ENCODE measurements around the gene ST8SIA4. TPM values are rescaled to one million over a fixed set of nuclear protein-coding genes. Genes with fewer than 3 reads are reported as not detected.
A peak's percentile ranks its signal among the peaks of the same experiment; 100 is the strongest.

The ST8SIA4 gene
- polyA plus RNA-seq (ENCODE audit: insufficient read depth in 1 of 5, insufficient read length in 5 of 5, low replicate concordance in 1 of 5): 10 to 100 TPM in 2 of 5 donors, 1 to 10 TPM in 3; 6.7 to 12.3 (median 9.9) TPM
- long read RNA-seq, donor 1, full-length matches to known transcripts: 2 of 2 reads
- long read RNA-seq, donor 1, partial matches to known transcripts: 0 of 2 reads
- long read RNA-seq, donor 1, other reads (novel, unspliced or antisense): 0 of 2 reads
- long read RNA-seq, donor 2, full-length matches to known transcripts: 7 of 7 reads
- long read RNA-seq, donor 2, partial matches to known transcripts: 0 of 7 reads
- long read RNA-seq, donor 2, other reads (novel, unspliced or antisense): 0 of 7 reads
- long read RNA-seq, donor 3, full-length matches to known transcripts: 3 of 3 reads
- long read RNA-seq, donor 3, partial matches to known transcripts: 0 of 3 reads
- long read RNA-seq, donor 3, other reads (novel, unspliced or antisense): 0 of 3 reads
- long read RNA-seq, donor 4, full-length matches to known transcripts: 3 of 3 reads
- long read RNA-seq, donor 4, partial matches to known transcripts: 0 of 3 reads
- long read RNA-seq, donor 4, other reads (novel, unspliced or antisense): 0 of 3 reads
- long read RNA-seq, donor 5, full-length matches to known transcripts: 4 of 4 reads
- long read RNA-seq, donor 5, partial matches to known transcripts: 0 of 4 reads
- long read RNA-seq, donor 5, other reads (novel, unspliced or antisense): 0 of 4 reads
- long read RNA-seq, donor 6, full-length matches to known transcripts: 5 of 5 reads
- long read RNA-seq, donor 6, partial matches to known transcripts: 0 of 5 reads
- long read RNA-seq, donor 6, other reads (novel, unspliced or antisense): 0 of 5 reads
- long read RNA-seq, donor 7, full-length matches to known transcripts: 3 of 3 reads
- long read RNA-seq, donor 7, partial matches to known transcripts: 0 of 3 reads
- long read RNA-seq, donor 7, other reads (novel, unspliced or antisense): 0 of 3 reads
- long read RNA-seq, donor 8, full-length matches to known transcripts: 2 of 2 reads
- long read RNA-seq, donor 8, partial matches to known transcripts: 0 of 2 reads
- long read RNA-seq, donor 8, other reads (novel, unspliced or antisense): 0 of 2 reads

GRCh38 chr5:100903039-100903887, at the start of gene ST8SIA4:
Gene ST8SIA4, minus strand, starts transcription at chr5:100903282. Its CDS starts 327 bp downstream, at chr5:100902955.
- peak; percentile 81 to 84 for DNase-seq

DNA sequence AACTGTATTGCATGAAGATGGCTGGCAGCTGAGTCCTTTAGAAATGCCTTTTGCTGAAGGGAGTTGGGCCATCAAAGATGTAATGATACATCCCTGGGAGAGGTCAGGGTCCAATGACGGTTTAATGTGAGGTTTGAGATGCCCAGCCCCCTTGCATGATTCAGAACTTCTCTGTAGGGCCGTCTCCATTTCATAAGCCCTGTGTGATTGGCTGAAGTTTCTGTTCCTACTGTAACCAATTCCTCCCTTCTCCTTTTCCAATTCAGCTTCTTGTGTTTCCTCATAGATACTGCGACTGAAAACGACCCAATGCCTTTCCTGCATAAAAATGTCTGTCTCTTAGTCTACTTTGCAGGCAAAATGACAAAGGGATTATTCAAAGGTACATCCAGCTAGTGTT, 47.9 kb upstream of the ST8SIA4 start:
- DNase-seq: no peak

- no peak for DNase-seq
Observed at GRCh38 chr5:100913298-100913697, 10.2 kb upstream of the ST8SIA4 start.

DNA sequence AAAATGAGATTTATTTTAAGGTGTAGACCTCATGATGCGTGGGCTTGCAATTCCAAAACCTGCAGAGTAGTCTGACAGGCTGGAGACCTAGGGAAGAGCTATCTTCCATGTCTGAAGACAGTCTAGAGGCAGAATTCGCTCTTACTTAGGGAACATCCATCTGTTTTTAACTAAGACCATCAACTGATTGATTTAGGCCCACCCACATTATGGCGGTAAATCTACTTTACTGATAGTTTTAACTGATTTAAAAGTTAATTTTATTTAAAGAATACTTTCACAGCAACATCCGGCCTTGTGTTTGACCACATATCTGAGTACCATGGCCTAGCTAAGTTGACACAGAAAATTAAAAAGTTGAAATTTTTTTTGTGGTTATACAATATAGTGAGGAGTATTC, 6.0 kb upstream of the ST8SIA4 start:
- DNase-seq: no peak

- DNase-seq: no peak
Observed at GRCh38 chr5:100905259-100905914, 2.3 kb upstream of the ST8SIA4 start.

DNA sequence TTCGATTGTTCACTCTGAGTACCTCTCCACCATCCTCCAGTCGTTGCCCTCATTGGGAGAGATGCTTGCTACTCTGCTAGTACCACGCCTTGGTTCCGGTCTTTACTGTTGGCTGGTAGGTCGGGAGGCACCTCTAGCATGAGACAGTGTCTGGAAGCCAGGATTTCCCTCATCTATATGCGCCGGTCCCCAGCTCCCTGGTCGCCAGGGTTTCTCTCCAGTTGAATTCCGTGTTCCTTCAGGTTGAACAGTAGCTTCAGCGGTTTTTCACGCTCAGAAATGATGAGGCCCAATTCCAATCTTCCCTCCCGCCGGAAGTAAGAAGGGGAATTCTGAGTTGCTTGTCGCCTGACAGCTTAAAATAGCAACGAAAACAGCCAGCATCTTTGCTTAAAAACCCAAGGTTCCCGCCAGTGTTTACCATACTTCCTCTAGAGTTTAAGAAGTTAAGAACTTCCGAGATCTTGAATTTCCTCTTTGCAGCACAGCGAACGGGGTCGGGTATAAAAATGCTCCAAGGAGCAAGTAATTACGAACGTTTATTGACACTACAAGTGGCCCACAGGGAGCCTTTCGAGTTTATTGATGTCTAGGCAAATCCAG, 1.3 kb upstream of the ST8SIA4 start:
- peak in 1 of 2 donors; percentile 21 for DNase-seq

GRCh38 chr5:100902440-100903038, 543 bp downstream of the ST8SIA4 start:
- DNase-seq: peak; percentile 34 to 36

- peak; percentile 45 to 57 for DNase-seq
Observed at GRCh38 chr5:100901821-100902341, 1.2 kb downstream of the ST8SIA4 start.

- peak; percentile 45 to 67 for DNase-seq
Observed at GRCh38 chr5:100900796-100901781, 2.0 kb downstream of the ST8SIA4 start.

DNA sequence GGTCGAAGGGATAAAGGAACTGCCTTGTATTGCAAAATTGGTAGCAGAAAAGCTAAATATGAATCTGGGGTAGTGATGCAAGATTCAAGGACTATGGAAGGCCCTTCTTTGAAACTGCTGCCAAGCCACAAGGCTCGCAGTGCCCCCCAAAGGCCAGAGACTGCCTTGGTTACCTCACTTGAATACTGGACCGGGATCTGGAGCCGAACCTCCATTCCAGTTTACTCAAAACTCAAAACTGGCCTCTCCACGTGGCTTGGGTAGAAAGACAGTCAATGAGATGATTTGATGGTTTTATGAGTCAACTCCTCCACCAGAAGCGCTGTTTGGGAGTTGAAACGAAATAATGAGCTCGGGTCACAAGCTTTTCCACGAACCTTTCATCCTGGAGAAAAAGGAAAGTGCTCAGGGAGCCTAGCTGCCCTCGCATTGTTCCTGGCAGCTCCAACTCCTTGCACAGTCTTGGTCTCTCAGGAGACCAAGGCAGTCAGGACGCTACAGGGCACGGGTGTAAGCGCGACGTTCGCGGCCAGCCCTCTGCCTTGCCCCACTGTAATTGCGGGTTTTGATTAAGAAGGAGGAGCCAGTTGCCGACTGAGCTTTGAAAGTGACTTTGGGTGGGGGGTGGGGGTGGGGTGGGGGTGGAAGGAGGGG, 2.8 kb downstream of the ST8SIA4 start:
- DNase-seq: peak; percentile 49 to 56

GRCh38 chr5:100899675-100900074, 3.4 kb downstream of the ST8SIA4 start:
- no peak for DNase-seq

DNA sequence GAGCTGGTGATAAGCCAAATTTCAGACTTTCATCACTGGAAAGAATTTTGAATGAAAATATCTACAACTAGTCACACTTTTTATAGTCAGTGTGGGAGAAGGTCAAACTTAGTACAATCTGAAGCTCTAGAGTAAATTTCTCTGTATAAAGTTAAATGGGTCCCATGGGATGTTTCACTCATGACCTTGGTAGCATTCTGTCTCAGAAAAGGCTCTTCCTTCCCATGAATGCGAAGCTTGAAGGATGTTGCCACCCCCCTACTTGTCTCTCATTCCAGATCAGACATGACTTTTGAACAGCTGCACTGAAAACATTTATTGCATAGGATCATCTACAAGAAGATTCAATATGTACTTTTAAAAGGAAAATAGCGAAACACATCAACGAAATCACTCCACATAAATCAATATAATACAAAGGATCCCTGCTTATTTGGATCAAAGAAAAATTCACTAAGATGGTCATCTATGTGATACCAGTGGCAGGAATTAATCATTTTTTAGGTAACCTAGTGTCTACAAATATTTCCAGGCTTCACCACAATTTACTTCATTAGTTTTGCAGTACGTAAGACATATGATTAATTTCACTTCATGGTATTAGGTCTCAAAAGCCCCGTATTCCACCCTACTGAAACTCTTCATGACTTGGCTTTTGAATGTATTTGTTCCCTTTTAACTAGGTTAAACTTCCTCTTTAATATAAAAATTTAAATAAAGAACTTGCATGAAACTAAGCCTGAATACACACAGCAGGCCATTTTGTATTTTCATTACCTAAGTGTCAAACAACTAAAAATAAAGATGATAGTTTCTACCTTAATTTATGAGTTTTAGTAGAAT, 4.4 kb downstream of the ST8SIA4 start:
- DNase-seq: no peak

GRCh38 chr5:100896054-100896453, 7.0 kb downstream of the ST8SIA4 start:
- no peak for DNase-seq

- peak; percentile 47 to 51 for DNase-seq
Observed at GRCh38 chr5:100890461-100891008, 12.5 kb downstream of the ST8SIA4 start.

GRCh38 chr5:100889896-100890295, 13.2 kb downstream of the ST8SIA4 start:
- DNase-seq: peak; percentile 32 to 49

- peak in 1 of 2 donors; percentile 12 for DNase-seq
Observed at GRCh38 chr5:100889165-100889743, 13.8 kb downstream of the ST8SIA4 start.
